K562 (cell line): ENCODE data around the gene ST6GAL1. TPM values are rescaled to one million over a fixed set of nuclear protein-coding genes. Genes with fewer than 3 reads are reported as not detected.
A peak's percentile ranks its signal among the peaks of the same experiment; 100 is the strongest.

Experiments used
- ATF2 ChIP-seq: sonication (generic); formaldehyde crosslinking; IDR thresholded peaks from 2 replicates; pipeline ENCODE4 v1.8.1; 2022; ENCODE audit warnings: missing genetic modification reagents
- BCLAF1 ChIP-seq, 2 experiments: fragments of 450-650 bp in 1 of 2; IDR thresholded peaks; 2 replicates each; pipeline ENCODE4 v1.6.1; 2011 to 2017; ENCODE audit warnings: low read depth in 2 of 2, antibody characterized with exemption in 1 of 2, borderline replicate concordance in 1 of 2, low read length in 1 of 2, mild to moderate bottlenecking in 1 of 2, mixed read lengths in 1 of 2; ENCODE audit not compliant: control insufficient read depth in 1 of 2
- CHD1 ChIP-seq: fragments of 200-600 bp; sonication (generic); IDR thresholded peaks from one replicate; pipeline ENCODE4 v1.6.1; 2012; ENCODE audit warnings: mild to moderate bottlenecking, moderate library complexity, low read length, inconsistent platforms
- ELF2 ChIP-seq: fragments of 250-450 bp; sonication (Bioruptor Pico); IDR thresholded peaks from 2 replicates; pipeline ENCODE4 v1.5.0; 2021; ENCODE audit warnings: mild to moderate bottlenecking
- FIP1L1 ChIP-seq: fragments of 200-400 bp; formaldehyde crosslinking; IDR thresholded peaks from 2 replicates; pipeline ENCODE4 v1.6.1; 2018; ENCODE audit warnings: mild to moderate bottlenecking, low read depth, low read length; ENCODE audit not compliant: poor library complexity, severe bottlenecking
- KDM2B ChIP-seq: fragments of 250-450 bp; sonication (Bioruptor Pico); IDR thresholded peaks from 2 replicates; pipeline ENCODE4 v1.8.0; 2021; ENCODE audit warnings: mild to moderate bottlenecking, moderate library complexity
- KLF6 ChIP-seq: fragments of 250-450 bp; sonication (Bioruptor Pico); IDR thresholded peaks from 2 replicates; pipeline ENCODE4 v1.4.0; 2020; ENCODE audit warnings: mild to moderate bottlenecking, moderate library complexity, borderline replicate concordance
- MCM7 ChIP-seq, 2 experiments: fragments of 450-650 bp; IDR thresholded peaks; 2 replicates each; pipeline ENCODE4 v1.6.1; 2016 to 2018
- PKNOX1 ChIP-seq: fragments of 450-650 bp; IDR thresholded peaks from 2 replicates; pipeline ENCODE4 v1.6.1; 2016
- PRMT5 ChIP-seq: sonication (generic); formaldehyde crosslinking; IDR thresholded peaks from 2 replicates; pipeline ENCODE4 v1.5.0; 2020; ENCODE audit warnings: missing genetic modification reagents
- RBM39 ChIP-seq: fragments of 200-400 bp; formaldehyde crosslinking; optimal IDR thresholded peaks from 2 replicates; pipeline ENCODE3; 2018; ENCODE audit warnings: low read depth, low read length
- RCOR1 ChIP-seq, 2 experiments: IDR thresholded peaks; 2 replicates each; pipeline ENCODE4 v1.6.1; 2012; ENCODE audit warnings: low read depth in 2 of 2, low read length in 2 of 2, borderline replicate concordance in 1 of 2, improper control_type of control experiment in 1 of 2
- ZNF3 ChIP-seq: fragments of 250-450 bp; sonication (Bioruptor Pico); IDR thresholded peaks from 2 replicates; pipeline ENCODE4 v1.5.0; 2021; ENCODE audit warnings: mild to moderate bottlenecking, moderate library complexity
- ZNF408 ChIP-seq: fragments of 250-450 bp; sonication (Bioruptor Pico); IDR thresholded peaks from 2 replicates; pipeline ENCODE4 v1.4.0; 2020; ENCODE audit warnings: low read depth, mild to moderate bottlenecking, moderate library complexity
- polyA plus RNA-seq, 8 experiments: library from polyadenylated mRNA; depleted of rRNA in 4 of 8; stranded (reverse) in 5 of 8; unstranded in 3 of 8; fragments of >200 nt; fragmentation: Nextera tagmentation in 2 of 8; fragmentation: Illumina TruSeq in 1 of 8; extraction: Ambion mirVana in 2 of 8; extraction: Trizol in 1 of 8; gene quantifications; 2 replicates each; pipeline versions ENCODE4 v1.2.1 to v1.2.3, GENCODE V29; 2011 to 2014; ENCODE audit warnings: inconsistent platforms in 1 of 8, missing spikeins in 1 of 8
- total RNA-seq, 7 experiments: library from RNA; depleted of rRNA in 6 of 7; stranded (reverse); fragments of >200 nt in 6 of 7; fragmentation: Illumina TruSeq in 2 of 7; extraction: Trizol in 2 of 7; gene quantifications; 2 replicates each; pipeline versions ENCODE4 v1.2.1 to v1.2.3, GENCODE V29; 2011 to 2021; ENCODE audit warnings: low replicate concordance in 1 of 7
- TF ChIP-seq, protein P1 (sequence below): conservative IDR thresholded peaks from 2 replicates; pipeline ENCODE4 v1.6.1; 2011; ENCODE audit warnings: low read depth, mild to moderate bottlenecking, low read length; ENCODE audit not compliant: control insufficient read depth
- TF ChIP-seq, protein P2 (sequence below): fragments of 450-650 bp; formaldehyde crosslinking; IDR thresholded peaks from 2 replicates; pipeline ENCODE4 v1.4.0; 2020; ENCODE audit warnings: mild to moderate bottlenecking
- TF ChIP-seq, protein P3 (sequence below): fragments of 450-650 bp; IDR thresholded peaks from 2 replicates; pipeline ENCODE4 v1.6.1; 2014; ENCODE audit warnings: low read depth, mild to moderate bottlenecking, moderate library complexity, borderline replicate concordance

The ST6GAL1 gene
- total and polyA plus RNA-seq, 9 of the 15 experiments (the other 6 are each of a cell fraction or from before 2014, with no cell fraction given) = 31.9 to 145 (median 71.0) TPM

DNA sequence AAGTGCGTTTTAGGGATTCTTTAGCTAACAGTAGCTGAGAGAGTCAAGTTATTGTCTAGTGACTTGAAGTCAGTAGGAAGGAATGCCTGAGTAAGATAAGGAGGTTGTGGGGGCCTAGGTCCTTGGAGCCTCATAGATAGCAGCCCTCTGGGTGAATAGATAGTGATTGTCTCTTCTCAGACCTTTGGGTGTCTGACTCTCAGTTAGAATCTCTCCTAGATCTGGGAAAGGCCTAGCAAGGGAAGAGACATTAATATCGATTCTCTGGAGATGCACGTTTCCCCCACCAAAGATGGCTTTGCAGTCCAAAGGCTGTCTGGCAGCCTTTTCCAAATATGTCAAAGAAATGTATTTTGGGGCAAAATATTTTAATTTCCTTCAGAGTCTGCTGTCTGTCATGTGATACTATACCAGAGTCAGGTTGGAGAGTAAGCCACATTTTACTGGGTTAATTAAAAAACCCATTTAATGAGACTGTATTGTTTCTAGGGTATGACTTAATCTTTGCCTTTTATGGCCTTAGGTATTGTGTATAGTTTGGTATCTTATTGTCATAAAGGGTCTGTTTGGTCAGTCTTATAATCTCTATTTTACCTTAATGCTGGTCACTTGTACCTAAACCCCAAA lies 92.2 kb downstream of the ST6GAL1 start (continued):
- TF ChIP-seq, protein P1, sequence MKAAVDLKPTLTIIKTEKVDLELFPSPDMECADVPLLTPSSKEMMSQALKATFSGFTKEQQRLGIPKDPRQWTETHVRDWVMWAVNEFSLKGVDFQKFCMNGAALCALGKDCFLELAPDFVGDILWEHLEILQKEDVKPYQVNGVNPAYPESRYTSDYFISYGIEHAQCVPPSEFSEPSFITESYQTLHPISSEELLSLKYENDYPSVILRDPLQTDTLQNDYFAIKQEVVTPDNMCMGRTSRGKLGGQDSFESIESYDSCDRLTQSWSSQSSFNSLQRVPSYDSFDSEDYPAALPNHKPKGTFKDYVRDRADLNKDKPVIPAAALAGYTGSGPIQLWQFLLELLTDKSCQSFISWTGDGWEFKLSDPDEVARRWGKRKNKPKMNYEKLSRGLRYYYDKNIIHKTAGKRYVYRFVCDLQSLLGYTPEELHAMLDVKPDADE = no peak
- TF ChIP-seq BCLAF1 (IDR thresholded peaks at IDR 0.05; ENCODE audit: borderline replicate concordance in 1 of 2, control insufficient read depth in 1 of 2, low read depth in 2 of 2, low read length in 1 of 2) = no peak
- no peak for TF ChIP-seq ELF2 (CRISPR knock-in tag)
- TF ChIP-seq KDM2B (CRISPR knock-in tag) = no peak
- TF ChIP-seq PRMT5 (CRISPR knock-in tag) = no peak
- no peak for TF ChIP-seq ATF2 (CRISPR knock-in tag)
- TF ChIP-seq, protein P2, sequence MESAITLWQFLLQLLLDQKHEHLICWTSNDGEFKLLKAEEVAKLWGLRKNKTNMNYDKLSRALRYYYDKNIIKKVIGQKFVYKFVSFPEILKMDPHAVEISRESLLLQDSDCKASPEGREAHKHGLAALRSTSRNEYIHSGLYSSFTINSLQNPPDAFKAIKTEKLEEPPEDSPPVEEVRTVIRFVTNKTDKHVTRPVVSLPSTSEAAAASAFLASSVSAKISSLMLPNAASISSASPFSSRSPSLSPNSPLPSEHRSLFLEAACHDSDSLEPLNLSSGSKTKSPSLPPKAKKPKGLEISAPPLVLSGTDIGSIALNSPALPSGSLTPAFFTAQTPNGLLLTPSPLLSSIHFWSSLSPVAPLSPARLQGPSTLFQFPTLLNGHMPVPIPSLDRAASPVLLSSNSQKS (CRISPR knock-in tag) = no peak
- TF ChIP-seq, protein P3, sequence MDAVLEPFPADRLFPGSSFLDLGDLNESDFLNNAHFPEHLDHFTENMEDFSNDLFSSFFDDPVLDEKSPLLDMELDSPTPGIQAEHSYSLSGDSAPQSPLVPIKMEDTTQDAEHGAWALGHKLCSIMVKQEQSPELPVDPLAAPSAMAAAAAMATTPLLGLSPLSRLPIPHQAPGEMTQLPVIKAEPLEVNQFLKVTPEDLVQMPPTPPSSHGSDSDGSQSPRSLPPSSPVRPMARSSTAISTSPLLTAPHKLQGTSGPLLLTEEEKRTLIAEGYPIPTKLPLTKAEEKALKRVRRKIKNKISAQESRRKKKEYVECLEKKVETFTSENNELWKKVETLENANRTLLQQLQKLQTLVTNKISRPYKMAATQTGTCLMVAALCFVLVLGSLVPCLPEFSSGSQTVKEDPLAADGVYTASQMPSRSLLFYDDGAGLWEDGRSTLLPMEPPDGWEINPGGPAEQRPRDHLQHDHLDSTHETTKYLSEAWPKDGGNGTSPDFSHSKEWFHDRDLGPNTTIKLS = no peak
- TF ChIP-seq CHD1 = no peak
- no peak for TF ChIP-seq RBM39
- no peak for TF ChIP-seq FIP1L1
- no peak; the same call in 1 of the 2 replicates for TF ChIP-seq PKNOX1
- no peak for TF ChIP-seq MCM7 (IDR thresholded peaks at IDR 0.05)
- no peak for TF ChIP-seq ZNF408
- peak; percentile 79 to 98; a peak in 3 of 4 replicates for TF ChIP-seq RCOR1 (IDR thresholded peaks at IDR 0.05; ENCODE audit: borderline replicate concordance in 1 of 2, low read depth in 2 of 2, low read length in 2 of 2)
- TF ChIP-seq ZNF3 = no peak
- no peak for TF ChIP-seq KLF6
